A549 treated with GW870086 at 1 μM for 4 hours (cell line): ENCODE measurements around the gene KLF17. TPM values are rescaled to one million over a fixed set of nuclear protein-coding genes. Genes with fewer than 3 reads are reported as not detected.

ENCODE experiments used
- total RNA-seq: library from RNA; stranded (reverse); fragments of 200-300 nt; extraction: Qiagen RNA extraction; gene quantifications from 5 replicates; pipeline ENCODE4 v1.2.3, GENCODE V29; 2022; ENCODE audit warnings: low read depth

The KLF17 gene
- 0.57 to 0.67 TPM (median 0.63 TPM) in 5 replicates for total RNA-seq

DNA sequence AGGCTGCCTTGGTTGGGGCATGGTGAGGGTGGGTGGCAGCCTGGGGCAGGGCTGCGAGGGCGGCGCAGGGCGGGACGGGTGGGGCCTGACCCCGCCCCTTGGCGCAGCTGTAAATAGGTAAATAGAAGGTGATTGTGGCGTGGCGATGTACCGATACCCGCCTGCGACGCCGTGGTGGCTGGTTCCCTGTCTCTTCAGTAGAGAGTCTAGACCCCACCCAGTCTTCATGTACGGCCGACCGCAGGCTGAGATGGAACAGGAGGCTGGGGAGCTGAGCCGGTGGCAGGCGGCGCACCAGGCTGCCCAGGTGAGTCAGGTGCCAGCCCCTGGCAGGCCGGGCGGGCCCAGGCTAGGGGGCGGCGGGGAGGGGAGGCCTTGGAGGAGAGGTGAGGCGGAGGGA lies at the start of gene KLF17:
Gene KLF17, plus strand, starts transcription at position 140 of the 400 bp plus-strand sequence. Its CDS starts 87 bp downstream, at position 227.

DNA sequence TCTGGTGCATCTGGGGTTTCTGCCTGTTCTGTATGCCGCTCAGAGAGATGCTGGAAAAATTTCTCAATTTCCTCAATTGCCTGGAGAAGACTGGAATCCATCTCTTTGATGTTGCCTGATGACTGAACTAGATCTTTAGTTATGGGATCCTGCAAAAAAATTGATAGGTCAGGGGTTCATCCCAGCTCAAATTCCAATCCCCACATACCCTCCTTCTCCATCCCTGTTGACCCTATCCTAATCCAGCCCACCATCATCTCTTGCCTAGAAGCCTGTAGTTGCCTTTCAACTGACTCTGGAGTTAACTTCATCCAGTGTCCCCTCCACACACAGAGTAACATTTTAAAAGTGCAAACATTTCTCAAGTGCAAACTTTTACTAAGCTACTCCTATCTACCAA lies 22.9 kb downstream of the KLF17 start, which contains the start of gene KLF18:
Gene KLF18, minus strand, starts transcription at position 101 of the 400 bp plus-strand sequence. Its CDS starts 0 bp downstream, at position 101.

Other genes with a start within 250 kb of the KLF17 start
- gene ARTN, start 185.0 kb upstream of the KLF17 start, total RNA-seq = 0.09 to 0.32 TPM (median 0.18 TPM) in 5 replicates
- 10.5 to 16.0 TPM (median 15.1 TPM) in 5 replicates for gene IPO13, start 171.9 kb upstream of the KLF17 start, total RNA-seq
- gene DPH2, start 148.8 kb upstream of the KLF17 start, total RNA-seq = 34.7 to 38.6 TPM (median 37.1 TPM) in 5 replicates
- gene ATP6V0B, start 143.9 kb upstream of the KLF17 start, total RNA-seq = 106 to 172 TPM (median 147 TPM) in 5 replicates
- gene B4GALT2, start 139.6 kb upstream of the KLF17 start, total RNA-seq = 48.8 to 72.3 TPM (median 68.3 TPM) in 5 replicates
- gene CCDC24, start 127.2 kb upstream of the KLF17 start, total RNA-seq = 7.0 to 9.5 TPM (median 7.9 TPM) in 5 replicates
- 12.2 to 17.9 TPM (median 15.7 TPM) in 5 replicates for gene SLC6A9, start 87.4 kb upstream of the KLF17 start, total RNA-seq
- not detected in 5 replicates for gene KLF18, start 22.8 kb downstream of the KLF17 start, total RNA-seq
- 20.5 to 22.6 TPM (median 21.8 TPM) in 5 replicates for gene DMAP1, start 94.7 kb downstream of the KLF17 start, total RNA-seq
- 51.3 to 63.8 TPM (median 56.2 TPM) in 5 replicates for gene ERI3, start 236.4 kb downstream of the KLF17 start, total RNA-seq